Measurements from ENCODE around the gene ERG28. TPM values are rescaled to one million over a fixed set of nuclear protein-coding genes. Genes with fewer than 3 reads are reported as not detected.

ERG28 gene
- total and polyA plus RNA-seq, 2 of the 13 experiments (the other 11 are each of a cell fraction or from before 2014, with no cell fraction given): 27.3 to 32.3 TPM

- TF ChIP-seq ZSCAN31 (CRISPR knock-in tag; IDR thresholded peaks at IDR 0.05; ENCODE audit: low read depth) (0 out of 2 replicates have a peak, but pooled peaks have one; percentile 9), SALL1 (CRISPR knock-in tag; IDR thresholded peaks at IDR 0.05) (no peak), XBP1 (CRISPR knock-in tag; IDR thresholded peaks at IDR 0.05) (no peak), WIZ (CRISPR knock-in tag; IDR thresholded peaks at IDR 0.05) (no peak), ZNF569 (CRISPR knock-in tag; IDR thresholded peaks at IDR 0.05; ENCODE audit: borderline replicate concordance) (no peak), ZNF75D (CRISPR knock-in tag; IDR thresholded peaks at IDR 0.05; ENCODE audit: borderline replicate concordance) (0 out of 2 replicates have a peak, but pooled peaks have one; percentile 58), ZNF33A (CRISPR knock-in tag; IDR thresholded peaks at IDR 0.05; ENCODE audit: borderline replicate concordance) (0 out of 2 replicates have a peak, but pooled peaks have one; percentile 33), MAX (IDR thresholded peaks at IDR 0.05) (0 out of 2 replicates have a peak, but pooled peaks have one; percentile 0)
These were observed 442 bp downstream of the ERG28 start (continued) for GRCh38 chr14:75660238-75660629.

GRCh38 chr14:75658957-75659356, 1.7 kb downstream of the ERG28 start:
- Histone ChIP-seq H3K4me3 (replicated peaks in 1 of 3; ENCODE audit: insufficient read depth in 1 of 3, low read depth in 2 of 3, low read length in 3 of 3) (peak overlapping the region in 1 of 3 experiments; percentile 11; a peak in 1 of 6 replicates), H3K4me1 (ENCODE audit: insufficient read depth, low read length) (peaks cover 32% of the 10 kb centered on the region), H3K27ac (ENCODE audit: extremely low read length, insufficient read depth, low read length) (no peak overlapping the region), H3K36me3 (replicated peaks in 1 of 2; ENCODE audit: control insufficient read depth in 1 of 2, insufficient read depth in 2 of 2, low read length in 2 of 2) (peaks cover 3 to 28% of the 10 kb centered on the region in 2 experiments), H3K79me2 (ENCODE audit: insufficient read depth, low read length) (peaks cover 43% of the 10 kb centered on the region), H3K4me2 (ENCODE audit: low read depth, low read length) (peak overlapping the region; percentile 88; the same call in 1 of the 2 replicates), H4K20me1 (ENCODE audit: insufficient read depth, low read length) (no peaks in the 10 kb centered on the region), H3K9me3 (ENCODE audit: low read length) (no peaks in the 10 kb centered on the region), H3K27me3 (ENCODE audit: control insufficient read depth in 1 of 2, insufficient read depth in 2 of 2, low read length in 2 of 2) (no peaks in the 10 kb centered on the region; a peak in 1 of 5 replicates), H3K9ac (ENCODE audit: insufficient read depth, low read depth, low read length) (peak overlapping the region; percentile 19; the same call in 1 of the 2 replicates), H2AFZ (ENCODE audit: low read length) (no peak overlapping the region)
- intact Hi-C loops (cut with micrococcal nuclease; ENCODE audit: unreplicated experiment): no loop called here
- ATAC-seq: no peak
- in situ Hi-C loops (cut with HindIII; ENCODE audit: extremely low pct_ligation_motif_present, low pct_unique_long_range_greater_than_20kb): no loop called here
- BruUV-seq (replicated peaks): no TSS peak
- FAIRE-seq: no peak
- ChIA-PET POLR2A (interaction anchor here (3.3 kb wide), 1 partner anchor 81 kb away, joined by 36 read pairs; the partner anchor contains the start of gene FLVCR2), CTCF (ENCODE audit: low intra/inter-chr PET ratio, low total read pairs) (no interaction called here)
- 95% methylated on average over 2 of the region's 2 CpGs for WGBS (ENCODE audit: low lambda C conversion rate)
- no peak for DNase-seq (ENCODE audit: low spot score)
- peak; percentile 41; the same call in 1 of the 2 replicates for TF ChIP-seq RCOR2 (CRISPR knock-in tag; IDR thresholded peaks at IDR 0.05)
- TF ChIP-seq AGO1 (IDR thresholded peaks at IDR 0.05; ENCODE audit: low read depth, low read length, poor library complexity, severe bottlenecking): no peak
- no peak for TF ChIP-seq IRF2 (CRISPR knock-in tag; IDR thresholded peaks at IDR 0.05)
- no peak for TF ChIP-seq BATF2 (CRISPR knock-in tag; IDR thresholded peaks at IDR 0.05)
- no peak for TF ChIP-seq REPIN1 (CRISPR knock-in tag; IDR thresholded peaks at IDR 0.05; ENCODE audit: borderline replicate concordance, low read depth)
- no peak for TF ChIP-seq CHD2 (IDR thresholded peaks at IDR 0.05; ENCODE audit: low read depth, low read length)
- TF ChIP-seq SKI (IDR thresholded peaks at IDR 0.05; ENCODE audit: partially characterized antibody): no peak
- TF ChIP-seq LCORL (IDR thresholded peaks at IDR 0.05): no peak
- no peak for TF ChIP-seq LCORL (CRISPR knock-in tag; IDR thresholded peaks at IDR 0.05)
- no peak for TF ChIP-seq ZNF225 (CRISPR knock-in tag; IDR thresholded peaks at IDR 0.05)
- peak; percentile 85; the same call in 1 of the 2 replicates for TF ChIP-seq ZNF768 (CRISPR knock-in tag; IDR thresholded peaks at IDR 0.05)
- TF ChIP-seq MYPOP (CRISPR knock-in tag; IDR thresholded peaks at IDR 0.05): no peak
- no peak for TF ChIP-seq ZNF616 (CRISPR knock-in tag; IDR thresholded peaks at IDR 0.05; ENCODE audit: low read depth)
- no peak for TF ChIP-seq ZNF766 (CRISPR knock-in tag; IDR thresholded peaks at IDR 0.05; ENCODE audit: borderline replicate concordance)
- TF ChIP-seq ONECUT2 (CRISPR knock-in tag; IDR thresholded peaks at IDR 0.05): no peak

All from HepG2 (cell line).